B cell (primary cell): ENCODE measurements around the gene PTGER3. TPM values are rescaled to one million over a fixed set of nuclear protein-coding genes. Genes with fewer than 3 reads are reported as not detected.

Experiments used
- ATAC-seq: fragments of 200-7000 bp; cut with Tn5 transposase; one replicate; pipeline ENCODE4 v1.10.0; 2021; ENCODE audit warnings: low read depth, mild to moderate bottlenecking, moderate number of reproducible peaks, moderate library complexity
- CTCF ChIA-PET: fragments of 350-600 bp; sonication (Branson Sonifier 250); formaldehyde crosslinking; loops from one replicate; lab custom pipeline; 2021; ENCODE audit warnings: antibody characterized with exemption, inconsistent platforms; lab: Charles Lee
- POLR2A ChIA-PET: fragments of 350-600 bp; sonication (Branson Sonifier 250); formaldehyde crosslinking; loops from one replicate; lab custom pipeline; 2021; ENCODE audit warnings: antibody characterized with exemption; lab: Charles Lee
- DNase-seq: peaks from one replicate; pipeline ENCODE4 v3.0.0; 2013
- H2AFZ ChIP-seq: 2 replicates; pipeline ENCODE4 v1.6.1; 2012; ENCODE audit warnings: mild to moderate bottlenecking, low read depth, low read length; ENCODE audit not compliant: insufficient read depth, poor library complexity, severe bottlenecking
- H3K27ac ChIP-seq, 2 donors: 1 replicate in 1 of 2; 2 replicates in 1 of 2; pipeline ENCODE4 v1.5.1; 2012 to 2013; ENCODE audit warnings: low read length in 2 of 2, mild to moderate bottlenecking in 2 of 2, moderate library complexity in 1 of 2
- H3K27me3 ChIP-seq, 4 experiments: fragments of 200-600 bp in 1 of 4; sonication (generic) in 1 of 4; replicated peaks in 1 of 4; 1 replicate in 2 of 4; 2 replicates in 2 of 4; pipeline versions ENCODE4 v1.6.1 to v1.7.0; 2013 to 2016; ENCODE audit warnings: low read length in 3 of 4, mild to moderate bottlenecking in 2 of 4, mixed read lengths in 1 of 4, moderate library complexity in 1 of 4; ENCODE audit not compliant: insufficient read depth in 4 of 4, control insufficient read depth in 3 of 4; ENCODE audit errors: control extremely low read depth in 1 of 4
- H3K36me3 ChIP-seq, 2 experiments: replicated peaks in 1 of 2; 1 replicate in 1 of 2; 2 replicates in 1 of 2; pipeline versions ENCODE4 v1.6.1 to v1.7.1; 2013; ENCODE audit warnings: low read length in 1 of 2; ENCODE audit not compliant: insufficient read depth in 2 of 2, control insufficient read depth in 1 of 2; ENCODE audit errors: control extremely low read depth in 1 of 2, extremely low read depth in 1 of 2
- H3K4me1 ChIP-seq, 2 donors: fragments of 200-600 bp in 1 of 2; sonication (generic) in 1 of 2; 1 replicate in 1 of 2; 2 replicates in 1 of 2; pipeline versions ENCODE4 v1.5.1 to v1.6.1; 2013 to 2017; ENCODE audit warnings: low read length in 2 of 2; ENCODE audit not compliant: control insufficient read depth in 2 of 2, insufficient read depth in 2 of 2
- H3K4me2 ChIP-seq: replicated peaks from 2 replicates; pipeline ENCODE3; 2012; ENCODE audit warnings: mild to moderate bottlenecking, low read depth, low read length; ENCODE audit not compliant: poor library complexity, severe bottlenecking
- H3K4me3 ChIP-seq, 5 experiments: fragments of 200-600 bp in 1 of 5; sonication (generic) in 1 of 5; 1 replicate in 3 of 5; 2 replicates in 2 of 5; pipeline versions ENCODE4 v1.5.1 to v1.7.0; 2011 to 2016; ENCODE audit warnings: low read length in 4 of 5, mild to moderate bottlenecking in 4 of 5, low read depth in 2 of 5, control low read depth in 1 of 5, moderate library complexity in 1 of 5; ENCODE audit not compliant: insufficient read depth in 1 of 5; ENCODE audit errors: control extremely low read depth in 1 of 5, extremely low read depth in 1 of 5
- H3K79me2 ChIP-seq: fragments of 200-600 bp; sonication (generic); one replicate; pipeline ENCODE4 v1.6.0; 2016; ENCODE audit warnings: low read length; ENCODE audit not compliant: control insufficient read depth, insufficient read depth
- H3K9ac ChIP-seq: fragments of 200-600 bp; sonication (generic); 2 replicates; pipeline ENCODE4 v1.6.1; 2017; ENCODE audit warnings: mild to moderate bottlenecking, low read length, moderate library complexity
- H3K9me3 ChIP-seq, 3 donors: one replicate each; pipeline versions ENCODE4 v1.6.1 to v1.7.1; 2013; ENCODE audit warnings: low read length in 2 of 3; ENCODE audit not compliant: control insufficient read depth in 2 of 3, insufficient read depth in 1 of 3; ENCODE audit errors: control extremely low read depth in 1 of 3
- H4K20me1 ChIP-seq: 2 replicates; pipeline ENCODE4 v1.6.0; 2012; ENCODE audit warnings: mild to moderate bottlenecking, low read length; ENCODE audit not compliant: insufficient read depth, control insufficient read depth, poor library complexity, severe bottlenecking
- H3K27ac Mint-ChIP-seq: one replicate; pipeline ENCODE4 v1.8.0; 2021; ENCODE audit warnings: mixed read lengths
- H3K27me3 Mint-ChIP-seq: one replicate; pipeline ENCODE4 v1.8.0; 2021; ENCODE audit warnings: mixed read lengths
- H3K4me1 Mint-ChIP-seq: one replicate; pipeline ENCODE4 v1.8.0; 2021; ENCODE audit warnings: mixed read lengths
- H3K4me3 Mint-ChIP-seq: one replicate; pipeline ENCODE4 v1.8.0; 2021; ENCODE audit warnings: mixed read lengths
- H3K9me3 Mint-ChIP-seq: one replicate; pipeline ENCODE4 v1.8.0; 2022; ENCODE audit warnings: mixed read lengths; ENCODE audit not compliant: insufficient read depth
- EZH2 ChIP-seq: IDR thresholded peaks from 2 replicates; pipeline ENCODE4 v1.6.1; 2012; ENCODE audit warnings: borderline replicate concordance, low read depth, mild to moderate bottlenecking, moderate library complexity, low read length; ENCODE audit not compliant: insufficient read depth, poor library complexity, severe bottlenecking
- WGBS: methylation state at CpG from one replicate; pipeline ENCODE4 v1.1.5; 2013; ENCODE audit warnings: missing lambda C conversion rate; ENCODE audit not compliant: insufficient coverage; 5-methylcytosine and 5-hydroxymethylcytosine counted together
- intact Hi-C: fragments of 100-400 bp; cut with micrococcal nuclease; formaldehyde crosslinking; loops from one replicate; pipeline ENCODE4 v1.10.0; 2022
- polyA plus RNA-seq: library from polyadenylated mRNA; depleted of rRNA; stranded (reverse); fragments of >200 nt; gene quantifications from 2 replicates; pipeline ENCODE4 v1.2.3, GENCODE V29; 2012
- total RNA-seq, 2 donors: library from RNA; stranded (reverse); fragments of 120-200 nt in 1 of 2; gene quantifications; 1 replicate in 1 of 2; 2 replicates in 1 of 2; pipeline versions ENCODE4 v1.2.3 to v1.2.4, GENCODE V29; 2013 to 2022
- TF ChIP-seq, protein P1 (sequence below): fragments of 200-600 bp; IDR thresholded peaks from one replicate; pipeline ENCODE4 v1.8.0; 2022; ENCODE audit warnings: antibody characterized with exemption, mild to moderate bottlenecking

Gene PTGER3
- total and polyA plus RNA-seq, 2 donors (not counting 1 experiment from before 2014, with no cell fraction given): 0.27 TPM; not detected in 1

- TF ChIP-seq EZH2: no peak
- TF ChIP-seq, protein P1, sequence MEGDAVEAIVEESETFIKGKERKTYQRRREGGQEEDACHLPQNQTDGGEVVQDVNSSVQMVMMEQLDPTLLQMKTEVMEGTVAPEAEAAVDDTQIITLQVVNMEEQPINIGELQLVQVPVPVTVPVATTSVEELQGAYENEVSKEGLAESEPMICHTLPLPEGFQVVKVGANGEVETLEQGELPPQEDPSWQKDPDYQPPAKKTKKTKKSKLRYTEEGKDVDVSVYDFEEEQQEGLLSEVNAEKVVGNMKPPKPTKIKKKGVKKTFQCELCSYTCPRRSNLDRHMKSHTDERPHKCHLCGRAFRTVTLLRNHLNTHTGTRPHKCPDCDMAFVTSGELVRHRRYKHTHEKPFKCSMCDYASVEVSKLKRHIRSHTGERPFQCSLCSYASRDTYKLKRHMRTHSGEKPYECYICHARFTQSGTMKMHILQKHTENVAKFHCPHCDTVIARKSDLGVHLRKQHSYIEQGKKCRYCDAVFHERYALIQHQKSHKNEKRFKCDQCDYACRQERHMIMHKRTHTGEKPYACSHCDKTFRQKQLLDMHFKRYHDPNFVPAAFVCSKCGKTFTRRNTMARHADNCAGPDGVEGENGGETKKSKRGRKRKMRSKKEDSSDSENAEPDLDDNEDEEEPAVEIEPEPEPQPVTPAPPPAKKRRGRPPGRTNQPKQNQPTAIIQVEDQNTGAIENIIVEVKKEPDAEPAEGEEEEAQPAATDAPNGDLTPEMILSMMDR: peak; percentile 83
- H3K79me2 ChIP-seq: no peaks in the 10 kb centered on the region
- peaks cover 0 to 35% (median 27%) of the 10 kb centered on the region in 4 experiments for H3K27me3 ChIP-seq
- H4K20me1 ChIP-seq: no peaks in the 10 kb centered on the region
- intact Hi-C loops: loop anchor here (1.0 to 5.0 kb wide), 2 partner anchors 32 to 917 kb away; partner anchors contain the start of gene ZRANB2
- H3K4me1 ChIP-seq: peaks cover 17 to 21% of the 10 kb centered on the region in 2 donors
- no peak overlapping the region for H2AFZ ChIP-seq
- Mint-ChIP-seq H3K4me1 (peaks cover 17% of the 10 kb centered on the region), H3K4me3 (no peak overlapping the region), H3K27me3 (peaks cover 42% of the 10 kb centered on the region), H3K9me3 (no peaks in the 10 kb centered on the region), H3K27ac (no peak overlapping the region)
- ATAC-seq (peak; percentile 48), DNase-seq (peak; percentile 69)
- H3K9me3 ChIP-seq: peaks cover 0 to 11% (median 0%) of the 10 kb centered on the region in 3 donors
- POLR2A ChIA-PET: interaction anchor here (0.9 kb wide), 1 partner anchor 32 kb away, joined by 3 read pairs; no protein-coding TSS in a partner anchor
- H3K4me2 ChIP-seq: no peak overlapping the region
- no peak overlapping the region for H3K4me3 ChIP-seq
- H3K36me3 ChIP-seq: no peaks in the 10 kb centered on the region
- no peak overlapping the region for H3K9ac ChIP-seq
- WGBS: no CpG with 5 or more reads among the region's 1 CpG
- CTCF ChIA-PET: interaction anchor here (0.5 to 1.4 kb wide), 7 partner anchors 9 to 546 kb away, joined by 3 to 5 read pairs (median 4); partner anchors contain the start of gene ZRANB2
- H3K27ac ChIP-seq: no peak overlapping the region
Measured at GRCh38 chr1:71049951-71050598, 2.5 kb upstream of the PTGER3 start.
